ENCODE measurements around the gene GPBP1.
"Not testable (repeated sequence)": the region's sequence is repeated elsewhere in the genome, so short reads cannot be mapped to it uniquely, and the experiment has no call there.

Gene GPBP1

GRCh38 chr5:57157666-57158065 lies 16.2 kb upstream of the GPBP1 start:
- H3K9me3 ChIP-seq (ENCODE audit: insufficient read depth, low read length, severe bottlenecking) = peaks cover 2% of the 10 kb centered on the region
- H2AFZ ChIP-seq (ENCODE audit: low read depth, low read length) = no peak overlapping the region
- H4K20me1 ChIP-seq (ENCODE audit: insufficient read depth, low read length) = no peaks in the 10 kb centered on the region
- no peak overlapping the region for H3K9ac ChIP-seq (ENCODE audit: low read depth, low read length)
- H3K27ac ChIP-seq (ENCODE audit: low read length) = no peak overlapping the region
- H3K4me3 ChIP-seq (ENCODE audit: low read depth in 1 of 2, low read length in 2 of 2) = no peak overlapping the region
- ATAC-seq (ENCODE audit: insufficient read depth, low read depth) (no peak), DNase-seq (no peak)
- no peak overlapping the region for H3K4me2 ChIP-seq (ENCODE audit: insufficient read depth, low read length)
- TF ChIP-seq CTCF (IDR thresholded peaks at IDR 0.05; ENCODE audit: borderline replicate concordance, extremely low read depth, low read length, poor library complexity, severe bottlenecking) = no peak
- no peak for TF ChIP-seq EZH2 (IDR thresholded peaks at IDR 0.05; ENCODE audit: borderline replicate concordance, low read depth, low read length, severe bottlenecking)
- no peaks in the 10 kb centered on the region for H3K79me2 ChIP-seq (ENCODE audit: insufficient read depth, low read length)
- no peaks in the 10 kb centered on the region for H3K4me1 ChIP-seq (ENCODE audit: insufficient read depth, low read length)
- no peaks in the 10 kb centered on the region for H3K36me3 ChIP-seq (ENCODE audit: insufficient read depth, low read length)
- H3K27me3 ChIP-seq (ENCODE audit: insufficient read depth, low read length, poor library complexity) = no peaks in the 10 kb centered on the region

GRCh38 chr5:57163553-57164006 lies 10.3 kb upstream of the GPBP1 start:
- Histone ChIP-seq H3K27me3 (ENCODE audit: insufficient read depth, low read length, poor library complexity) (no peaks in the 10 kb centered on the region), H3K36me3 (ENCODE audit: insufficient read depth, low read length) (no peaks in the 10 kb centered on the region), H3K9ac (ENCODE audit: low read depth, low read length) (no peak overlapping the region), H3K27ac (ENCODE audit: low read length) (no peak overlapping the region), H4K20me1 (ENCODE audit: insufficient read depth, low read length) (no peaks in the 10 kb centered on the region), H3K4me2 (ENCODE audit: insufficient read depth, low read length) (no peak overlapping the region), H3K4me1 (ENCODE audit: insufficient read depth, low read length) (no peaks in the 10 kb centered on the region), H3K9me3 (ENCODE audit: insufficient read depth, low read length, severe bottlenecking) (no peaks in the 10 kb centered on the region), H3K79me2 (ENCODE audit: insufficient read depth, low read length) (no peaks in the 10 kb centered on the region), H3K4me3 (ENCODE audit: low read depth in 1 of 2, low read length in 2 of 2) (no peak overlapping the region), H2AFZ (ENCODE audit: low read depth, low read length) (no peak overlapping the region)
- ATAC-seq (ENCODE audit: insufficient read depth, low read depth) = no peak
- no peak for TF ChIP-seq CTCF (IDR thresholded peaks at IDR 0.05; ENCODE audit: borderline replicate concordance, extremely low read depth, low read length, poor library complexity, severe bottlenecking)
- no peak for TF ChIP-seq EZH2 (IDR thresholded peaks at IDR 0.05; ENCODE audit: borderline replicate concordance, low read depth, low read length, severe bottlenecking)
- DNase-seq = no peak

- no peak for TF ChIP-seq CTCF (IDR thresholded peaks at IDR 0.05; ENCODE audit: borderline replicate concordance, extremely low read depth, low read length, poor library complexity, severe bottlenecking)
- TF ChIP-seq EZH2 (IDR thresholded peaks at IDR 0.05; ENCODE audit: borderline replicate concordance, low read depth, low read length, severe bottlenecking) = no peak
- ATAC-seq (ENCODE audit: insufficient read depth, low read depth) (no peak), DNase-seq (no peak)
- no peaks in the 10 kb centered on the region for H3K4me1 ChIP-seq (ENCODE audit: insufficient read depth, low read length)
- no peaks in the 10 kb centered on the region for H4K20me1 ChIP-seq (ENCODE audit: insufficient read depth, low read length)
- no peak overlapping the region for H3K27ac ChIP-seq (ENCODE audit: low read length)
- H3K9ac ChIP-seq (ENCODE audit: low read depth, low read length) = no peak overlapping the region
- no peak overlapping the region for H3K4me2 ChIP-seq (ENCODE audit: insufficient read depth, low read length)
- no peaks in the 10 kb centered on the region for H3K36me3 ChIP-seq (ENCODE audit: insufficient read depth, low read length)
- no peaks in the 10 kb centered on the region for H3K9me3 ChIP-seq (ENCODE audit: insufficient read depth, low read length, severe bottlenecking)
- H3K79me2 ChIP-seq (ENCODE audit: insufficient read depth, low read length) = no peaks in the 10 kb centered on the region
- no peak overlapping the region for H2AFZ ChIP-seq (ENCODE audit: low read depth, low read length)
- no peaks in the 10 kb centered on the region for H3K27me3 ChIP-seq (ENCODE audit: insufficient read depth, low read length, poor library complexity)
- no peak overlapping the region for H3K4me3 ChIP-seq (ENCODE audit: low read depth in 1 of 2, low read length in 2 of 2)
Observed at GRCh38 chr5:57164124-57164523, 9.7 kb upstream of the GPBP1 start.

GRCh38 chr5:57165171-57165570 lies 8.7 kb upstream of the GPBP1 start:
- H3K9ac ChIP-seq (ENCODE audit: low read depth, low read length); H3K36me3 ChIP-seq (ENCODE audit: insufficient read depth, low read length); H3K4me3 ChIP-seq (ENCODE audit: low read depth in 1 of 2, low read length in 2 of 2); H4K20me1 ChIP-seq (ENCODE audit: insufficient read depth, low read length); H3K27me3 ChIP-seq (ENCODE audit: insufficient read depth, low read length, poor library complexity); H3K27ac ChIP-seq (ENCODE audit: low read length); H3K4me1 ChIP-seq (ENCODE audit: insufficient read depth, low read length); H2AFZ ChIP-seq (ENCODE audit: low read depth, low read length); H3K4me2 ChIP-seq (ENCODE audit: insufficient read depth, low read length); H3K79me2 ChIP-seq (ENCODE audit: insufficient read depth, low read length); ATAC-seq (ENCODE audit: insufficient read depth, low read depth); H3K9me3 ChIP-seq (ENCODE audit: insufficient read depth, low read length, severe bottlenecking); DNase-seq: not testable (repeated sequence)

Measured in DND-41 (cell line).